Endodermal cell (in vitro differentiated cells): ENCODE results near the gene SLC35E2B. TPM values are rescaled to one million over a fixed set of nuclear protein-coding genes. Genes with fewer than 3 reads are reported as not detected.

ENCODE experiments used
- DNase-seq: peaks from one replicate; pipeline ENCODE4 v3.0.0-alpha.2; 2017
- H3K27ac ChIP-seq: 2 replicates; pipeline ENCODE4 v1.5.1; 2013; ENCODE audit warnings: mild to moderate bottlenecking, low read depth, low read length, moderate library complexity
- H3K27me3 ChIP-seq: 2 replicates; pipeline ENCODE4 v1.6.1; 2013; ENCODE audit warnings: mild to moderate bottlenecking, low read length, moderate library complexity; ENCODE audit not compliant: insufficient read depth, control insufficient read depth, poor library complexity, severe bottlenecking
- H3K36me3 ChIP-seq: 2 replicates; pipeline ENCODE4 v1.7.0; 2013; ENCODE audit warnings: mild to moderate bottlenecking, low read length, moderate library complexity; ENCODE audit not compliant: control insufficient read depth, insufficient read depth
- H3K4me1 ChIP-seq: one replicate; pipeline ENCODE4 v1.7.0; 2013; ENCODE audit warnings: low read length; ENCODE audit not compliant: control insufficient read depth, insufficient read depth
- H3K4me3 ChIP-seq: 2 replicates; pipeline ENCODE4 v1.5.1; 2013; ENCODE audit warnings: mild to moderate bottlenecking, low read length, moderate library complexity
- H3K9ac ChIP-seq: 2 replicates; pipeline ENCODE4 v1.6.1; 2013; ENCODE audit warnings: mild to moderate bottlenecking, low read length, moderate library complexity; ENCODE audit not compliant: poor library complexity, severe bottlenecking; ENCODE audit errors: extremely low read depth
- H3K9me3 ChIP-seq: 2 replicates; pipeline ENCODE4 v1.6.1; 2013; ENCODE audit warnings: mild to moderate bottlenecking, low read length, moderate library complexity; ENCODE audit not compliant: control insufficient read depth
- H3K27ac Mint-ChIP-seq: 2 replicates; pipeline ENCODE4 v1.8.0; 2020; ENCODE audit warnings: mixed read lengths
- H3K27me3 Mint-ChIP-seq: 2 replicates; pipeline ENCODE4 v1.8.0; 2021; ENCODE audit warnings: mild to moderate bottlenecking, mixed read lengths; ENCODE audit not compliant: insufficient read depth
- H3K36me3 Mint-ChIP-seq: 2 replicates; pipeline ENCODE4 v1.8.0; 2020; ENCODE audit warnings: low read depth, mixed read lengths
- H3K4me1 Mint-ChIP-seq: 2 replicates; pipeline ENCODE4 v1.8.0; 2020; ENCODE audit warnings: mixed read lengths
- H3K4me3 Mint-ChIP-seq: 2 replicates; pipeline ENCODE4 v1.8.0; 2020; ENCODE audit warnings: mild to moderate bottlenecking, moderate library complexity, mixed read lengths
- H3K9me3 Mint-ChIP-seq: 2 replicates; pipeline ENCODE4 v1.8.0; 2020; ENCODE audit warnings: mild to moderate bottlenecking, mixed read lengths
- CTCF ChIP-seq: fragments of 200-600 bp; sonication (generic); conservative IDR thresholded peaks from 2 replicates; pipeline ENCODE4 v1.5.0; 2021; ENCODE audit warnings: antibody characterized with exemption, mild to moderate bottlenecking
- WGBS, 2 experiments: methylation state at CpG; one replicate each; pipeline versions ENCODE4 v1.1.5 to v1.1.7; 2013; ENCODE audit warnings: missing lambda C conversion rate in 2 of 2, mixed read lengths in 1 of 2; ENCODE audit not compliant: insufficient coverage in 1 of 2, insufficient read length in 1 of 2; 5-methylcytosine and 5-hydroxymethylcytosine counted together
- total RNA-seq, 2 donors: library from RNA; stranded (reverse); fragmentation: NEBNext Ultra II Directional in 1 of 2; extraction: Animal tissue kit (Norgen Biotek cat#: 25700) in 1 of 2; gene quantifications; 2 replicates in 1 of 2; 3 replicates in 1 of 2; pipeline ENCODE4 v1.2.1, GENCODE V29; 2021

SLC35E2B gene
- total RNA-seq, 2 donors from 2014 or later, result 51.2 to 56.9 TPM

GRCh38 chr1:1629430-1630190 is 63.0 kb downstream of the SLC35E2B start:
- Histone ChIP-seq H3K27me3 (peaks cover 14% of the 10 kb centered on the region), H3K4me1 (no peaks in the 10 kb centered on the region), H3K9me3 (no peaks in the 10 kb centered on the region), H3K27ac (no peak overlapping the region), H3K9ac (no peak overlapping the region), H3K36me3 (no peaks in the 10 kb centered on the region), H3K4me3 (no peak overlapping the region)
- WGBS, 2 experiments, result 91 to 92% methylated on average over 14 to 40 of the region's 48 CpGs
- no peak for DNase-seq
- H3K4me1 Mint-ChIP-seq, result no peaks in the 10 kb centered on the region
- peaks cover 2% of the 10 kb centered on the region for H3K9me3 Mint-ChIP-seq
- H3K27ac Mint-ChIP-seq, result no peak overlapping the region
- H3K36me3 Mint-ChIP-seq, result peaks cover 2% of the 10 kb centered on the region
- H3K27me3 Mint-ChIP-seq, result peaks cover 12% of the 10 kb centered on the region
- TF ChIP-seq CTCF, result no peak
- no peak overlapping the region for H3K4me3 Mint-ChIP-seq

- no peaks in the 10 kb centered on the region for H3K9me3 ChIP-seq
- Mint-ChIP-seq H3K27ac (no peak overlapping the region), H3K9me3 (peaks cover 2% of the 10 kb centered on the region), H3K36me3 (peaks cover 2% of the 10 kb centered on the region), H3K4me1 (no peaks in the 10 kb centered on the region), H3K27me3 (peaks cover 12% of the 10 kb centered on the region), H3K4me3 (no peak overlapping the region)
- peak; percentile 10 for TF ChIP-seq CTCF
- no peaks in the 10 kb centered on the region for H3K36me3 ChIP-seq
- no peak overlapping the region for H3K27ac ChIP-seq
- 93 to 95% methylated on average over 44 to 53 of the region's 53 CpGs for WGBS, 2 experiments
- H3K27me3 ChIP-seq, result peaks cover 14% of the 10 kb centered on the region
- H3K4me1 ChIP-seq, result no peaks in the 10 kb centered on the region
- H3K4me3 ChIP-seq, result no peak overlapping the region
- no peak overlapping the region for H3K9ac ChIP-seq
- DNase-seq, result peak; percentile 86
Observed at GRCh38 chr1:1628754-1629429, 63.7 kb downstream of the SLC35E2B start.

- Mint-ChIP-seq H3K4me3 (no peak overlapping the region), H3K36me3 (peaks cover 2% of the 10 kb centered on the region), H3K9me3 (peaks cover 2% of the 10 kb centered on the region), H3K27me3 (peaks cover 12% of the 10 kb centered on the region), H3K27ac (no peak overlapping the region), H3K4me1 (no peaks in the 10 kb centered on the region)
- Histone ChIP-seq H3K27me3 (peaks cover 14% of the 10 kb centered on the region), H3K36me3 (no peaks in the 10 kb centered on the region), H3K27ac (no peak overlapping the region), H3K9ac (no peak overlapping the region), H3K4me3 (no peak overlapping the region), H3K9me3 (no peaks in the 10 kb centered on the region), H3K4me1 (no peaks in the 10 kb centered on the region)
- peak; percentile 48 for DNase-seq
- no peak for TF ChIP-seq CTCF
- 95 to 96% methylated on average over 32 to 53 of the region's 53 CpGs for WGBS, 2 experiments
Observed at GRCh38 chr1:1627829-1628753, 64.5 kb downstream of the SLC35E2B start.
